ENCODE data around the gene NSG2.

Gene NSG2

DNA sequence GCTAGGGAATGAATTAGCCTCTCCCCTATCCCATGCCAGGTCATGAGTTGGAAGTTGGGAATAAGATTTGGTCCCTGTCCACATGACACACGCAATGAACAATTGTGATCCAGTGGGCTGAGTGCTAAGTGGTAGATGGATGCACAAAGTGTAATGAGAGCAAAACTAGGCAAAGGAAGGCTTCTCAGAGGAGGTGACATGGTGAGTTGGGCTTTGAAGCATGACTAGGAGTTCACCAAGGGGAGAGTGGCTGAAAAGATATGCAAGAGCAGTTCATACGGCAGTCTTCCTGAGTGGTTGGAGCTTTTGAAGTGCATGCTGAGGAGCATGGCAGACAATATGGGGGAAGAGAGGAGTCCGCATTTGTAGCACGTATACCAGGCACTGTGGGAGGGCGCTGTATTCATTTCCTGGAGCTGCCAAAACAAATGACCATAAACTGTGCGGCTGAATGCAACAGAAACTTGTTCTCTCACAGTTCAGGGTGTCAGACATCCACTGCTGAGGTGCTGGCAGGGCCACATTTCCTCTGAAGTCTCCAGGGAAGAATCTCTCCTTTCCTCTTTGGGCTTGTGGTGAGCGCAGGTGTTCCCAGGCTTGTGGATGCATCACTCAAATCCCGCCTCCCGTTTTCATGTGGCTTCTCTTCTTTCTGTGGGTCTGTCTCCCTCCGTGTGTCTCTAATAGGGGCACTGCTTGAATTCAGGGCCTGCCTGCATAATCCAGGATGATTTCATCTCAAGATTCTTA lies 49.5 kb downstream of the NSG2 start:
- DNase-seq (ENCODE audit: low read depth), result no peak
- no peak overlapping the region for H3K4me3 ChIP-seq (ENCODE audit: low read depth, low read length)
- TF ChIP-seq MYC (IDR thresholded peaks at IDR 0.05; ENCODE audit: low read depth, low read length) (no peak), CTCF (IDR thresholded peaks at IDR 0.05; ENCODE audit: low read depth, low read length) (no peak), POLR2A (IDR thresholded peaks at IDR 0.05; ENCODE audit: extremely low read depth, insufficient read length) (no peak), MAX (IDR thresholded peaks at IDR 0.05; ENCODE audit: low read depth, low read length) (no peak)

DNA sequence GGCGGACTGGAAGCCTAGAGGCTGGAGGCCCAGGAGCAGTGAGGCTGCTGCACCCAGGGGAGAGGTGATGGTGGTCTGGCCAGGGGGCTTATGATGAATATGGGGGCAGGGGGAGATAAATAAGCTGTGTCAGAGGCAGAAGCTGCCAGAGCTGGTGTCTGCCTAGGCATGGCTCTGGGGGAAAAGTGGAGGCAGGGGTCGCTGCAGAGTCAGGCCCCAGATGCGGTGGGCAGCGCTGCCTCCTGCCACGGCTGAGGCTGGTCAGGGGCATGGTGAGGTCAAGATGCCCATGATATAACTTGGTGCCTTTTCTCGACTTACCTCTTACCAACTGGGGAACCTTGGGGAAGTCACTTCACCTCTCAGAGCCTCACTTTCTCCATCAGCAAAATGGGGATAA lies 51.1 kb downstream of the NSG2 start:
- TF ChIP-seq MYC (IDR thresholded peaks at IDR 0.05; ENCODE audit: low read depth, low read length), result no peak
- no peak for TF ChIP-seq MAX (IDR thresholded peaks at IDR 0.05; ENCODE audit: low read depth, low read length)
- TF ChIP-seq POLR2A (IDR thresholded peaks at IDR 0.05; ENCODE audit: extremely low read depth, insufficient read length), result no peak
- TF ChIP-seq CTCF (IDR thresholded peaks at IDR 0.05; ENCODE audit: low read depth, low read length), result no peak
- no peak for DNase-seq (ENCODE audit: low read depth)
- H3K4me3 ChIP-seq (ENCODE audit: low read depth, low read length), result no peak overlapping the region

GRCh38 chr5:174097486-174098185 lies 52.1 kb downstream of the NSG2 start:
- TF ChIP-seq CTCF (IDR thresholded peaks at IDR 0.05; ENCODE audit: low read depth, low read length) (no peak), MYC (IDR thresholded peaks at IDR 0.05; ENCODE audit: low read depth, low read length) (no peak), MAX (IDR thresholded peaks at IDR 0.05; ENCODE audit: low read depth, low read length) (no peak), POLR2A (IDR thresholded peaks at IDR 0.05; ENCODE audit: extremely low read depth, insufficient read length) (no peak)
- H3K4me3 ChIP-seq (ENCODE audit: low read depth, low read length), result no peak overlapping the region
- DNase-seq (ENCODE audit: low read depth), result no peak

GRCh38 chr5:174098694-174099093 lies 53.2 kb downstream of the NSG2 start:
- H3K4me3 ChIP-seq (ENCODE audit: low read depth, low read length), result no peak overlapping the region
- no peak for DNase-seq (ENCODE audit: low read depth)
- TF ChIP-seq MAX (IDR thresholded peaks at IDR 0.05; ENCODE audit: low read depth, low read length) (no peak), POLR2A (IDR thresholded peaks at IDR 0.05; ENCODE audit: extremely low read depth, insufficient read length) (no peak), CTCF (IDR thresholded peaks at IDR 0.05; ENCODE audit: low read depth, low read length) (no peak), MYC (IDR thresholded peaks at IDR 0.05; ENCODE audit: low read depth, low read length) (no peak)

GRCh38 chr5:174100490-174100889 lies 55.0 kb downstream of the NSG2 start:
- no peak for DNase-seq (ENCODE audit: low read depth)
- H3K4me3 ChIP-seq (ENCODE audit: low read depth, low read length), result no peak overlapping the region
- TF ChIP-seq POLR2A (IDR thresholded peaks at IDR 0.05; ENCODE audit: extremely low read depth, insufficient read length), result no peak
- no peak for TF ChIP-seq MYC (IDR thresholded peaks at IDR 0.05; ENCODE audit: low read depth, low read length)
- TF ChIP-seq CTCF (IDR thresholded peaks at IDR 0.05; ENCODE audit: low read depth, low read length), result no peak
- no peak for TF ChIP-seq MAX (IDR thresholded peaks at IDR 0.05; ENCODE audit: low read depth, low read length)
